Measurements from ENCODE around the gene MYD88.

The MYD88 gene

GRCh38 chr3:38108649-38109579 is 29.5 kb upstream of the MYD88 start:
- H3K27me3 Mint-ChIP-seq: peaks cover 4% of the 10 kb centered on the region
- H3K9me3 Mint-ChIP-seq: peaks cover 13% of the 10 kb centered on the region
- H3K36me3 Mint-ChIP-seq: peaks cover 8% of the 10 kb centered on the region
- H3K4me3 Mint-ChIP-seq: no peak overlapping the region
- ATAC-seq (ENCODE audit: low read depth) (no peak), DNase-seq (ENCODE audit: low spot score in 2 of 2) (no peak)
- H3K27ac Mint-ChIP-seq: no peak overlapping the region
- no peaks in the 10 kb centered on the region for H3K4me1 Mint-ChIP-seq

- DNase-seq (ENCODE audit: low spot score in 2 of 2) (no peak), ATAC-seq (ENCODE audit: low read depth) (no peak)
- Mint-ChIP-seq H3K9me3 (peaks cover 10% of the 10 kb centered on the region), H3K27ac (no peak overlapping the region), H3K36me3 (peaks cover 6% of the 10 kb centered on the region), H3K4me3 (no peak overlapping the region), H3K4me1 (peaks cover under 1% of the 10 kb centered on the region), H3K27me3 (peaks cover 4% of the 10 kb centered on the region)
Measured at GRCh38 chr3:38109580-38110313, 28.7 kb upstream of the MYD88 start.

GRCh38 chr3:38110314-38111050 is 28.0 kb upstream of the MYD88 start:
- H3K4me3 Mint-ChIP-seq: no peak overlapping the region
- DNase-seq (ENCODE audit: low spot score in 2 of 2) (no peak), ATAC-seq (ENCODE audit: low read depth) (no peak)
- peaks cover 8% of the 10 kb centered on the region for H3K4me1 Mint-ChIP-seq
- peaks cover 3% of the 10 kb centered on the region for H3K36me3 Mint-ChIP-seq
- H3K27me3 Mint-ChIP-seq: peaks cover 5% of the 10 kb centered on the region
- no peak overlapping the region for H3K27ac Mint-ChIP-seq
- peaks cover 4% of the 10 kb centered on the region for H3K9me3 Mint-ChIP-seq

- H3K27me3 Mint-ChIP-seq: peaks cover 6% of the 10 kb centered on the region
- H3K4me3 Mint-ChIP-seq: no peak overlapping the region
- H3K4me1 Mint-ChIP-seq: peaks cover 14% of the 10 kb centered on the region
- H3K9me3 Mint-ChIP-seq: no peaks in the 10 kb centered on the region
- H3K36me3 Mint-ChIP-seq: no peaks in the 10 kb centered on the region
- no peak for ATAC-seq (ENCODE audit: low read depth)
- H3K27ac Mint-ChIP-seq: no peak overlapping the region
- no peak for DNase-seq (ENCODE audit: low spot score in 2 of 2)
Measured at GRCh38 chr3:38111201-38111600, 27.3 kb upstream of the MYD88 start.

GRCh38 chr3:38111696-38112377 is 26.6 kb upstream of the MYD88 start:
- no peaks in the 10 kb centered on the region for H3K36me3 Mint-ChIP-seq
- H3K4me1 Mint-ChIP-seq: peaks cover 14% of the 10 kb centered on the region

GRCh38 chr3:38112378-38112761 is 26.1 kb upstream of the MYD88 start:
- Mint-ChIP-seq H3K9me3 (no peaks in the 10 kb centered on the region), H3K36me3 (no peaks in the 10 kb centered on the region), H3K4me3 (no peak overlapping the region), H3K27ac (no peak overlapping the region), H3K4me1 (peaks cover 14% of the 10 kb centered on the region), H3K27me3 (peaks cover 4% of the 10 kb centered on the region)
- ATAC-seq (ENCODE audit: low read depth) (no peak), DNase-seq (ENCODE audit: low spot score in 2 of 2) (no peak)

More at GRCh38 chr3:38111696-38112377, 26.6 kb upstream of the MYD88 start:
- H3K27ac Mint-ChIP-seq: no peak overlapping the region
- no peak for DNase-seq (ENCODE audit: low spot score in 2 of 2)
- ATAC-seq (ENCODE audit: low read depth): no peak
- no peak overlapping the region for H3K4me3 Mint-ChIP-seq
- peaks cover 4% of the 10 kb centered on the region for H3K27me3 Mint-ChIP-seq
- no peaks in the 10 kb centered on the region for H3K9me3 Mint-ChIP-seq

GRCh38 chr3:38114052-38114874 is 24.2 kb upstream of the MYD88 start:
- H3K4me3 Mint-ChIP-seq: no peak overlapping the region
- no peaks in the 10 kb centered on the region for H3K9me3 Mint-ChIP-seq
- H3K27me3 Mint-ChIP-seq: peaks cover 4% of the 10 kb centered on the region
- DNase-seq (ENCODE audit: low spot score in 2 of 2) (no peak), ATAC-seq (ENCODE audit: low read depth) (no peak)
- no peaks in the 10 kb centered on the region for H3K36me3 Mint-ChIP-seq
- no peak overlapping the region for H3K27ac Mint-ChIP-seq
- peaks cover 18% of the 10 kb centered on the region for H3K4me1 Mint-ChIP-seq

GRCh38 chr3:38114875-38115644 is 23.4 kb upstream of the MYD88 start:
- DNase-seq (ENCODE audit: low spot score in 2 of 2): no peak
- no peak for ATAC-seq (ENCODE audit: low read depth)
- H3K27ac Mint-ChIP-seq: peak overlapping the region; percentile 9
- peaks cover 18% of the 10 kb centered on the region for H3K4me1 Mint-ChIP-seq
- H3K27me3 Mint-ChIP-seq: peaks cover 4% of the 10 kb centered on the region
- peaks cover 1% of the 10 kb centered on the region for H3K36me3 Mint-ChIP-seq
- H3K9me3 Mint-ChIP-seq: no peaks in the 10 kb centered on the region
- no peak overlapping the region for H3K4me3 Mint-ChIP-seq

GRCh38 chr3:38115645-38116427 is 22.6 kb upstream of the MYD88 start:
- Mint-ChIP-seq H3K27ac (no peak overlapping the region), H3K27me3 (peaks cover 4% of the 10 kb centered on the region), H3K36me3 (peaks cover 5% of the 10 kb centered on the region), H3K4me1 (peaks cover 18% of the 10 kb centered on the region), H3K4me3 (no peak overlapping the region), H3K9me3 (no peaks in the 10 kb centered on the region)
- ATAC-seq (ENCODE audit: low read depth) (peak; percentile 48), DNase-seq (ENCODE audit: low spot score in 2 of 2) (no peak)

- Mint-ChIP-seq H3K9me3 (no peaks in the 10 kb centered on the region), H3K27ac (no peak overlapping the region), H3K36me3 (peaks cover 9% of the 10 kb centered on the region), H3K27me3 (peaks cover 4% of the 10 kb centered on the region), H3K4me1 (peaks cover 18% of the 10 kb centered on the region), H3K4me3 (no peak overlapping the region)
- DNase-seq (ENCODE audit: low spot score in 2 of 2) (no peak), ATAC-seq (ENCODE audit: low read depth) (no peak)
Measured at GRCh38 chr3:38116471-38117162, 21.8 kb upstream of the MYD88 start.

GRCh38 chr3:38117163-38117716 is 21.2 kb upstream of the MYD88 start:
- Mint-ChIP-seq H3K4me1 (peaks cover 18% of the 10 kb centered on the region), H3K27ac (no peak overlapping the region), H3K4me3 (no peak overlapping the region), H3K36me3 (peaks cover 10% of the 10 kb centered on the region), H3K27me3 (peaks cover 4% of the 10 kb centered on the region), H3K9me3 (no peaks in the 10 kb centered on the region)
- DNase-seq (ENCODE audit: low spot score in 2 of 2) (no peak), ATAC-seq (ENCODE audit: low read depth) (no peak)
